K562 (cell line): ENCODE results near the gene ESD. TPM values are rescaled to one million over a fixed set of nuclear protein-coding genes. Genes with fewer than 3 reads are reported as not detected.

Experiments
- ATAC-seq: fragments of 200-7000 bp; cut with Tn5 transposase; 3 replicates; pipeline ENCODE4 v1.9.1; 2020; ENCODE audit warnings: moderate library complexity
- BruUV-seq: library from RNA; stranded (reverse); fragments of 400-500 nt; replicated peaks from 2 replicates; lab custom pipeline; 2021; lab: Mats Ljungman, UMichigan
- CTCF ChIA-PET: fragments of 300-600 bp; formaldehyde crosslinking; extraction: SDS; loops from one replicate; lab custom pipeline; 2021; ENCODE audit warnings: low intra/inter-chr PET ratio; lab: Yijun Ruan, JAX
- POLR2A ChIA-PET: fragments of 300-600, 350-650 bp; sonication (Branson Sonifier 250); formaldehyde crosslinking; extraction: SDS; loops from one replicate; lab custom pipeline; 2021; ENCODE audit warnings: antibody characterized with exemption, inconsistent platforms; lab: Yijun Ruan, JAX
- DNase-seq, 4 experiments: peaks; one replicate each; pipeline versions ENCODE4 v3.0.0 to v3.0.0-alpha.2; 2011 to 2018; ENCODE audit warnings: low spot score in 3 of 4, mixed read lengths in 3 of 4; ENCODE audit errors: extremely low read depth in 1 of 4
- FAIRE-seq: peaks from 2 replicates; lab custom pipeline; 2011; peaks lifted over from hg19 to GRCh38; lab: Jason Lieb, UNC
- H2AFZ ChIP-seq: 2 replicates; pipeline ENCODE4 v1.6.0; 2011; ENCODE audit warnings: low read depth, low read length, control low read depth, inconsistent platforms
- H3K27ac ChIP-seq: fragments of 200-600 bp; 3 replicates; pipeline ENCODE4 v1.8.0; 2011; ENCODE audit warnings: low read depth, mild to moderate bottlenecking, control low read depth, inconsistent platforms, low read length, moderate library complexity, mixed read lengths; ENCODE audit errors: extremely low read depth
- H3K27me3 ChIP-seq, 2 experiments: fragments of 300-600 bp in 1 of 2; 2 replicates in 1 of 2; 3 replicates in 1 of 2; pipeline versions ENCODE4 v1.6.0 to v1.8.0; 2011; ENCODE audit warnings: inconsistent platforms in 2 of 2, low read length in 2 of 2, mild to moderate bottlenecking in 1 of 2, mixed read lengths in 1 of 2, moderate library complexity in 1 of 2; ENCODE audit not compliant: control insufficient read depth in 2 of 2, insufficient read depth in 2 of 2
- H3K36me3 ChIP-seq: fragments of 300-600 bp; 3 replicates; pipeline ENCODE4 v1.8.0; 2011; ENCODE audit warnings: mild to moderate bottlenecking, low read length, inconsistent platforms; ENCODE audit not compliant: control insufficient read depth, insufficient read depth
- H3K4me1 ChIP-seq, 2 experiments: fragments of 200-600 bp in 1 of 2; replicated peaks in 1 of 2; 2 replicates in 1 of 2; 3 replicates in 1 of 2; pipeline versions ENCODE4 v1.5.1 to v1.8.0; 2011; ENCODE audit warnings: inconsistent platforms in 2 of 2, low read length in 2 of 2, mild to moderate bottlenecking in 1 of 2, mixed read lengths in 1 of 2, moderate library complexity in 1 of 2; ENCODE audit not compliant: control insufficient read depth in 2 of 2, insufficient read depth in 2 of 2
- H3K4me2 ChIP-seq: 2 replicates; pipeline ENCODE4 v1.6.1; 2011; ENCODE audit warnings: low read length, control low read depth, inconsistent platforms, mixed read lengths; ENCODE audit not compliant: insufficient read depth
- H3K4me3 ChIP-seq: fragments of 200-600 bp; sonication (generic), shearing (Covaris generic); 2 replicates; pipeline ENCODE4 v1.5.1; 2016; ENCODE audit warnings: control low read depth, inconsistent platforms
- H3K79me2 ChIP-seq: fragments of 200-600 bp; 3 replicates; pipeline ENCODE4 v1.8.0; 2011; ENCODE audit warnings: low read length, inconsistent platforms; ENCODE audit not compliant: control insufficient read depth, insufficient read depth
- H3K9ac ChIP-seq, 2 experiments: 2 replicates each; pipeline versions ENCODE4 v1.6.0 to v1.6.1; 2011; ENCODE audit warnings: low read depth in 2 of 2, low read length in 2 of 2, control low read depth in 1 of 2, inconsistent platforms in 1 of 2, mild to moderate bottlenecking in 1 of 2, mixed read lengths in 1 of 2; ENCODE audit not compliant: insufficient read depth in 1 of 2
- H3K9me1 ChIP-seq: one replicate; pipeline ENCODE4 v1.6.0; 2011; ENCODE audit warnings: inconsistent platforms, mild to moderate bottlenecking, low read length, moderate library complexity; ENCODE audit not compliant: control insufficient read depth, insufficient read depth
- H3K9me3 ChIP-seq: replicated peaks from 2 replicates; pipeline ENCODE4 v1.5.1; 2011; ENCODE audit warnings: low read depth, low read length, inconsistent platforms; ENCODE audit not compliant: control insufficient read depth, insufficient read depth
- H4K20me1 ChIP-seq: replicated peaks from 2 replicates; pipeline ENCODE4 v1.6.1; 2011; ENCODE audit warnings: low read length, inconsistent platforms, mixed read lengths; ENCODE audit not compliant: control insufficient read depth, insufficient read depth
- BCLAF1 ChIP-seq, 2 experiments: fragments of 450-650 bp in 1 of 2; IDR thresholded peaks; 2 replicates each; pipeline ENCODE4 v1.6.1; 2011 to 2017; ENCODE audit warnings: low read depth in 2 of 2, antibody characterized with exemption in 1 of 2, borderline replicate concordance in 1 of 2, low read length in 1 of 2, mild to moderate bottlenecking in 1 of 2, mixed read lengths in 1 of 2; ENCODE audit not compliant: control insufficient read depth in 1 of 2
- BRD9 ChIP-seq: fragments of 450-650 bp; IDR thresholded peaks from 2 replicates; pipeline ENCODE4 v1.6.1; 2018; ENCODE audit warnings: low read depth; ENCODE audit not compliant: partially characterized antibody
- EP400 ChIP-seq: fragments of 450-650 bp; IDR thresholded peaks from 2 replicates; pipeline ENCODE4 v1.6.1; 2017; ENCODE audit warnings: antibody characterized with exemption, mild to moderate bottlenecking, moderate library complexity
- ESRRA ChIP-seq: fragments of 450-650 bp; IDR thresholded peaks from 2 replicates; pipeline ENCODE4 v1.6.1; 2014; ENCODE audit warnings: low read depth, mild to moderate bottlenecking, moderate library complexity, borderline replicate concordance
- HSF4 ChIP-seq: fragments of 250-450 bp; sonication (Bioruptor Pico); IDR thresholded peaks from 2 replicates; pipeline ENCODE4 v2.1.2; 2022; ENCODE audit warnings: mild to moderate bottlenecking, moderate library complexity, borderline replicate concordance
- KDM2B ChIP-seq: fragments of 250-450 bp; sonication (Bioruptor Pico); IDR thresholded peaks from 2 replicates; pipeline ENCODE4 v1.8.0; 2021; ENCODE audit warnings: mild to moderate bottlenecking, moderate library complexity
- MCM7 ChIP-seq, 2 experiments: fragments of 450-650 bp; IDR thresholded peaks; 2 replicates each; pipeline ENCODE4 v1.6.1; 2016 to 2018
- MLLT1 ChIP-seq, 2 experiments: fragments of 450-650 bp; IDR thresholded peaks; 2 replicates each; pipeline ENCODE4 v1.6.1; 2016
- NFYB ChIP-seq: IDR thresholded peaks from 2 replicates; pipeline ENCODE4 v1.6.1; 2011; ENCODE audit warnings: mild to moderate bottlenecking, moderate library complexity; ENCODE audit not compliant: insufficient read length; ENCODE audit errors: extremely low read depth
- POLR2AphosphoS5 ChIP-seq: IDR thresholded peaks from 2 replicates; pipeline ENCODE4 v1.6.1; 2011; ENCODE audit warnings: mild to moderate bottlenecking, low read depth, low read length, moderate library complexity; ENCODE audit not compliant: control insufficient read depth, insufficient read depth
- PYGO2 ChIP-seq: fragments of 450-650 bp; IDR thresholded peaks from 2 replicates; pipeline ENCODE4 v1.6.1; 2016; ENCODE audit warnings: mild to moderate bottlenecking, missing genetic modification characterization, moderate library complexity, missing compliant biosample characterization
- SIN3A ChIP-seq, 2 experiments: fragments of 150-350 bp in 1 of 2; IDR thresholded peaks; 2 replicates each; pipeline ENCODE4 v1.6.1; 2011 to 2016; ENCODE audit warnings: borderline replicate concordance in 2 of 2, low read depth in 2 of 2, low read length in 2 of 2, mild to moderate bottlenecking in 2 of 2, moderate library complexity in 2 of 2; ENCODE audit not compliant: control insufficient read depth in 1 of 2
- TAF7 ChIP-seq: fragments of 450-650 bp; IDR thresholded peaks from 2 replicates; pipeline ENCODE4 v1.6.1; 2016; ENCODE audit warnings: missing genetic modification characterization, missing compliant biosample characterization
- ZNF212 ChIP-seq: fragments of 450-650 bp; formaldehyde crosslinking; IDR thresholded peaks from 2 replicates; pipeline ENCODE4 v1.4.0; 2020; ENCODE audit warnings: mild to moderate bottlenecking
- ZNF655 ChIP-seq: fragments of 250-450 bp; sonication (Bioruptor Pico); IDR thresholded peaks from 2 replicates; pipeline ENCODE4 v1.5.0; 2021
- whole genome bisulfite sequencing: fragments of 100-300 bp; shearing (Covaris generic); methylation state at CpG from one replicate; pipeline ENCODE4 v1.1.6; 2016; ENCODE audit warnings: low coverage, mixed read lengths; ENCODE audit not compliant: insufficient coverage; ENCODE audit errors: missing lambda C conversion rate; 5-methylcytosine and 5-hydroxymethylcytosine counted together
- in situ Hi-C: fragments of 300-500 bp; cut with MboI; formaldehyde crosslinking; loops from 4 replicates; pipeline ENCODE4 v1.15.0; 2018; ENCODE audit warnings: inconsistent platforms, mixed read lengths
- intact Hi-C: fragments of 100-400 bp; cut with micrococcal nuclease; formaldehyde crosslinking; loops from 2 replicates; pipeline ENCODE4 v1.14.2; 2022
- polyA plus RNA-seq, 8 experiments: library from polyadenylated mRNA; depleted of rRNA in 4 of 8; stranded (reverse) in 5 of 8; unstranded in 3 of 8; fragments of >200 nt; fragmentation: Nextera tagmentation in 2 of 8; fragmentation: Illumina TruSeq in 1 of 8; extraction: Ambion mirVana in 2 of 8; extraction: Trizol in 1 of 8; gene quantifications; 2 replicates each; pipeline versions ENCODE4 v1.2.1 to v1.2.3, GENCODE V29; 2011 to 2014; ENCODE audit warnings: inconsistent platforms in 1 of 8, missing spikeins in 1 of 8
- total RNA-seq, 7 experiments: library from RNA; depleted of rRNA in 6 of 7; stranded (reverse); fragments of >200 nt in 6 of 7; fragmentation: Illumina TruSeq in 2 of 7; extraction: Trizol in 2 of 7; gene quantifications; 2 replicates each; pipeline versions ENCODE4 v1.2.1 to v1.2.3, GENCODE V29; 2011 to 2021; ENCODE audit warnings: low replicate concordance in 1 of 7

Gene ESD
- total and polyA plus RNA-seq, 9 of the 15 experiments (the other 6 are each of a cell fraction or from before 2014, with no cell fraction given): 88.9 to 402 (median 232) TPM

- DNase-seq: no peak
- intact Hi-C loops (no loop called here), in situ Hi-C loops (no loop called here)
- H3K79me2 ChIP-seq: no peaks in the 10 kb centered on the region
- H3K4me3 ChIP-seq: no peak overlapping the region
- FAIRE-seq: no peak
- H3K9me3 ChIP-seq: no peaks in the 10 kb centered on the region
- no peak overlapping the region for H3K4me2 ChIP-seq
- H3K27ac ChIP-seq: no peak overlapping the region
- H3K9me1 ChIP-seq: no peaks in the 10 kb centered on the region
- POLR2A ChIA-PET: no interaction called here
- ATAC-seq: no peak
- WGBS: 100% methylated on average over 1 of the region's 2 CpGs
- no peaks in the 10 kb centered on the region for H3K4me1 ChIP-seq
- CTCF ChIA-PET: no interaction called here
- H4K20me1 ChIP-seq: no peaks in the 10 kb centered on the region
- no peak overlapping the region for H3K9ac ChIP-seq
- no peaks in the 10 kb centered on the region for H3K27me3 ChIP-seq
- no TSS peak for BruUV-seq
- H2AFZ ChIP-seq: no peak overlapping the region
- H3K36me3 ChIP-seq: peaks cover 4% of the 10 kb centered on the region; the same call in 1 of the 3 replicates
- TF ChIP-seq ESRRA (no peak), PYGO2 (tag) (no peak), ZNF655 (CRISPR knock-in tag) (no peak), TAF7 (tag) (no peak), NFYB (no peak), MLLT1 (IDR thresholded peaks at IDR 0.05) (no peak), SIN3A (IDR thresholded peaks at IDR 0.05; ENCODE audit: borderline replicate concordance in 2 of 2, control insufficient read depth in 1 of 2, low read depth in 2 of 2, low read length in 2 of 2) (no peak), BRD9 (no peak), HSF4 (CRISPR knock-in tag) (no peak), EP400 (no peak), MCM7 (IDR thresholded peaks at IDR 0.05) (no peak), BCLAF1 (IDR thresholded peaks at IDR 0.05; ENCODE audit: borderline replicate concordance in 1 of 2, control insufficient read depth in 1 of 2, low read depth in 2 of 2, low read length in 1 of 2) (no peak), ZNF212 (CRISPR knock-in tag) (no peak), POLR2AphosphoS5 (no peak), KDM2B (CRISPR knock-in tag) (no peak)
These were observed 53.8 kb downstream of the ESD start for GRCh38 chr13:46743191-46743590.
